MCF 10A (cell line): ENCODE results near the gene METTL26. TPM values are rescaled to one million over a fixed set of nuclear protein-coding genes. Genes with fewer than 3 reads are reported as not detected.

Experiments used
- BruUV-seq: library from RNA; stranded (reverse); fragments of 400-500 nt; replicated peaks from 2 replicates; lab custom pipeline; 2021; lab: Mats Ljungman, UMichigan
- CTCF ChIA-PET: fragments of 300-600 bp; sonication (Branson Sonifier 250); formaldehyde crosslinking; extraction: SDS; loops from one replicate; lab custom pipeline; 2021; ENCODE audit warnings: antibody characterized with exemption, inconsistent platforms; lab: Yijun Ruan, JAX
- POLR2A ChIA-PET: fragments of 300-600, 350-650 bp; sonication (Branson Sonifier 250); formaldehyde crosslinking; extraction: SDS; loops from one replicate; lab custom pipeline; 2020; ENCODE audit warnings: antibody characterized with exemption, inconsistent platforms; lab: Yijun Ruan, JAX
- DNase-seq: peaks from one replicate; pipeline ENCODE4 v3.0.0-alpha.2; 2018; ENCODE audit not compliant: unreplicated experiment
- H3K27ac Mint-ChIP-seq: one replicate; pipeline ENCODE4 v1.8.0; 2022; ENCODE audit warnings: mild to moderate bottlenecking, low read depth, mixed read lengths; ENCODE audit not compliant: unreplicated experiment
- H3K27me3 Mint-ChIP-seq: one replicate; pipeline ENCODE4 v1.8.0; 2022; ENCODE audit warnings: mixed read lengths; ENCODE audit not compliant: insufficient read depth, unreplicated experiment
- H3K36me3 Mint-ChIP-seq: one replicate; pipeline ENCODE4 v1.8.0; 2022; ENCODE audit warnings: mild to moderate bottlenecking, moderate library complexity, mixed read lengths; ENCODE audit not compliant: insufficient read depth, unreplicated experiment
- H3K4me1 Mint-ChIP-seq: one replicate; pipeline ENCODE4 v1.8.0; 2022; ENCODE audit warnings: mixed read lengths; ENCODE audit not compliant: insufficient read depth, unreplicated experiment
- H3K4me3 Mint-ChIP-seq: one replicate; pipeline ENCODE4 v1.8.0; 2022; ENCODE audit warnings: mild to moderate bottlenecking, moderate library complexity, mixed read lengths; ENCODE audit not compliant: unreplicated experiment
- H3K9me3 Mint-ChIP-seq: one replicate; pipeline ENCODE4 v1.8.0; 2022; ENCODE audit warnings: mixed read lengths; ENCODE audit not compliant: unreplicated experiment
- intact Hi-C: fragments of 100-400 bp; cut with micrococcal nuclease; formaldehyde crosslinking; loops from 2 replicates; pipeline ENCODE4 v1.14.1; 2022
- total RNA-seq: library from RNA; stranded (reverse); gene quantifications from 2 replicates; pipeline ENCODE4 v1.2.3, GENCODE V29; 2022
- TF ChIP-seq, protein P1 (sequence below): fragments of 200-600 bp; IDR thresholded peaks from one replicate; pipeline ENCODE4 v1.8.0; 2022; ENCODE audit warnings: antibody characterized with exemption, mild to moderate bottlenecking; ENCODE audit not compliant: unreplicated experiment

The METTL26 gene
- total RNA-seq, 1 experiment from 2014 or later: 106 TPM

GRCh38 chr16:620700-621525, 15.2 kb downstream of the METTL26 start:
- Mint-ChIP-seq H3K27ac (peak overlapping the region; percentile 85), H3K9me3 (no peaks in the 10 kb centered on the region), H3K36me3 (peaks cover 20% of the 10 kb centered on the region), H3K4me3 (no peak overlapping the region), H3K27me3 (no peaks in the 10 kb centered on the region), H3K4me1 (peaks cover 8% of the 10 kb centered on the region)
- TF ChIP-seq, protein P1, sequence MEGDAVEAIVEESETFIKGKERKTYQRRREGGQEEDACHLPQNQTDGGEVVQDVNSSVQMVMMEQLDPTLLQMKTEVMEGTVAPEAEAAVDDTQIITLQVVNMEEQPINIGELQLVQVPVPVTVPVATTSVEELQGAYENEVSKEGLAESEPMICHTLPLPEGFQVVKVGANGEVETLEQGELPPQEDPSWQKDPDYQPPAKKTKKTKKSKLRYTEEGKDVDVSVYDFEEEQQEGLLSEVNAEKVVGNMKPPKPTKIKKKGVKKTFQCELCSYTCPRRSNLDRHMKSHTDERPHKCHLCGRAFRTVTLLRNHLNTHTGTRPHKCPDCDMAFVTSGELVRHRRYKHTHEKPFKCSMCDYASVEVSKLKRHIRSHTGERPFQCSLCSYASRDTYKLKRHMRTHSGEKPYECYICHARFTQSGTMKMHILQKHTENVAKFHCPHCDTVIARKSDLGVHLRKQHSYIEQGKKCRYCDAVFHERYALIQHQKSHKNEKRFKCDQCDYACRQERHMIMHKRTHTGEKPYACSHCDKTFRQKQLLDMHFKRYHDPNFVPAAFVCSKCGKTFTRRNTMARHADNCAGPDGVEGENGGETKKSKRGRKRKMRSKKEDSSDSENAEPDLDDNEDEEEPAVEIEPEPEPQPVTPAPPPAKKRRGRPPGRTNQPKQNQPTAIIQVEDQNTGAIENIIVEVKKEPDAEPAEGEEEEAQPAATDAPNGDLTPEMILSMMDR: no peak
- BruUV-seq: no TSS peak
- no peak for DNase-seq
- CTCF ChIA-PET: interaction anchor here (0.6 to 2.2 kb wide), 3 partner anchors 21 to 28 kb away, joined by 3 to 18 read pairs (median 4); partner anchors contain the start of gene MCRIP2
- POLR2A ChIA-PET: interaction anchor here (0.7 to 6.3 kb wide), 7 partner anchors 10 to 33 kb away, joined by 3 to 88 read pairs (median 10); partner anchors contain the start of genes MCRIP2, METTL26, RAB40C and WFIKKN1
- intact Hi-C loops: no loop called here

DNA sequence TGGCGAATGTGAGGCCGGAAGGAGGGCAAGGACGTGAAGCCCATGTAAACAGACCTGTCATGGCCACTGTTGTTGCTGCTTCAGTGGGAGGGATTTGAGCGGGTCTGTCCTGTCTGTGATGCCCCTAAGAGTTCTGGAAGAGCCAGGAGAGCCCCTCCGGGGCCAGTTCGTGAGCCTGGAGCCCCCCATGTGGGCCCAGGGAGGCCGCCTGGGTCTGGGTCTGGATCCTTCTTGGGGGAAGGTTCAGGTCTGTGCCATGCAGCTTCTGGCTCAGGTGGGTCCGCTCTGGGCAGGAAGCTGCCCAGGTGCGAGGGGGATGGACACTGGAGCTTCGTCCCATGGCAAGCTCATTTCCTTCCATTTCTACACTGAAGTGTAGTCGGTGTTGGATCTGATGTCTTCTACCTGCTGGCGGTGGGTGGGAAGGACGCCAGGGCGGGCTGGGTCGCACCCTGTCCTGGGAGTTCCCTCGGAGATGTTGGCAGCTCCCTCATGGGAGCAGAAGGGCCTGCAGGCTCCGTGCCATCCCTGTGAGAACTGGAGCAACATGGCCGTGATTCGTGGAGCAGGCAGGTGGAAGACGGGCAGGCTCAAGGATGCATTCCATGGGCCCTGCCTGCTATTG, 16.5 kb downstream of the METTL26 start:
- no peak overlapping the region for H3K27ac Mint-ChIP-seq
- TF ChIP-seq, protein P1: no peak
- H3K9me3 Mint-ChIP-seq: no peaks in the 10 kb centered on the region
- BruUV-seq: no TSS peak
- H3K4me3 Mint-ChIP-seq: no peak overlapping the region
- CTCF ChIA-PET: no interaction called here
- intact Hi-C loops: no loop called here
- POLR2A ChIA-PET: interaction anchor here (1.2 to 6.3 kb wide), 3 partner anchors 17 to 27 kb away, joined by 3 to 88 read pairs (median 43); partner anchors contain the start of genes MCRIP2, METTL26 and RAB40C
- H3K27me3 Mint-ChIP-seq: no peaks in the 10 kb centered on the region
- H3K4me1 Mint-ChIP-seq: peaks cover 8% of the 10 kb centered on the region
- peaks cover 28% of the 10 kb centered on the region for H3K36me3 Mint-ChIP-seq
- no peak for DNase-seq

- Mint-ChIP-seq H3K4me1 (peaks cover 8% of the 10 kb centered on the region), H3K4me3 (no peak overlapping the region), H3K36me3 (peaks cover 30% of the 10 kb centered on the region), H3K9me3 (no peaks in the 10 kb centered on the region), H3K27me3 (no peaks in the 10 kb centered on the region), H3K27ac (no peak overlapping the region)
- intact Hi-C loops: no loop called here
- DNase-seq: no peak
- BruUV-seq: no TSS peak
- TF ChIP-seq, protein P1: no peak
- POLR2A ChIA-PET: interaction anchor here (0.6 kb wide), 1 partner anchor 30 kb away, joined by 3 read pairs; no protein-coding TSS in a partner anchor
- CTCF ChIA-PET: no interaction called here
Observed at GRCh38 chr16:617855-618254, 18.2 kb downstream of the METTL26 start.
